ENCODE data around the gene DAZL. TPM values are rescaled to one million over a fixed set of nuclear protein-coding genes. Genes with fewer than 3 reads are reported as not detected.

Gene DAZL
- total RNA-seq, 2 donors from 2014 or later = not detected

GRCh38 chr3:16608816-16609215 is 3.6 kb upstream of the DAZL start:
- H3K4me3 Mint-ChIP-seq = no peak overlapping the region
- H3K27me3 Mint-ChIP-seq (ENCODE audit: low read depth) = peaks cover 6% of the 10 kb centered on the region
- H3K9me3 Mint-ChIP-seq = no peaks in the 10 kb centered on the region
- no peak for ATAC-seq (replicated peaks in 1 of 2)
- no peak overlapping the region for H3K27ac Mint-ChIP-seq
- H3K36me3 Mint-ChIP-seq (ENCODE audit: insufficient read depth in 2 of 2) = no peaks in the 10 kb centered on the region
- no peak for DNase-seq
- peaks cover 8% of the 10 kb centered on the region for H3K4me1 Mint-ChIP-seq (ENCODE audit: low read depth)

- peaks cover 8% of the 10 kb centered on the region for H3K4me1 Mint-ChIP-seq (ENCODE audit: low read depth)
- H3K27me3 Mint-ChIP-seq (ENCODE audit: low read depth) = peaks cover 6% of the 10 kb centered on the region
- H3K27ac Mint-ChIP-seq = no peak overlapping the region
- H3K9me3 Mint-ChIP-seq = no peaks in the 10 kb centered on the region
- no peaks in the 10 kb centered on the region for H3K36me3 Mint-ChIP-seq (ENCODE audit: insufficient read depth in 2 of 2)
- ATAC-seq (replicated peaks in 1 of 2) (no peak), DNase-seq (no peak)
- H3K4me3 Mint-ChIP-seq = no peak overlapping the region
Observed at GRCh38 chr3:16607718-16608117, 2.5 kb upstream of the DAZL start.

GRCh38 chr3:16606398-16606797 is 1.2 kb upstream of the DAZL start:
- Mint-ChIP-seq H3K36me3 (ENCODE audit: insufficient read depth in 2 of 2) (no peaks in the 10 kb centered on the region), H3K4me1 (ENCODE audit: low read depth) (peaks cover 8% of the 10 kb centered on the region), H3K27ac (no peak overlapping the region), H3K27me3 (ENCODE audit: low read depth) (peaks cover 10% of the 10 kb centered on the region), H3K9me3 (no peaks in the 10 kb centered on the region), H3K4me3 (no peak overlapping the region)
- ATAC-seq (replicated peaks in 1 of 2) (no peak), DNase-seq (no peak)

- no peaks in the 10 kb centered on the region for H3K9me3 Mint-ChIP-seq
Observed at GRCh38 chr3:16605966-16606365, 743 bp upstream of the DAZL start.

GRCh38 chr3:16604433-16604832 is 790 bp downstream of the DAZL start:
- H3K4me1 Mint-ChIP-seq (ENCODE audit: low read depth) = peaks cover 16% of the 10 kb centered on the region
- ATAC-seq (replicated peaks in 1 of 2) = no peak

More at GRCh38 chr3:16605966-16606365, 743 bp upstream of the DAZL start:
- Mint-ChIP-seq H3K4me1 (ENCODE audit: low read depth) (peaks cover 11% of the 10 kb centered on the region), H3K27ac (no peak overlapping the region), H3K27me3 (ENCODE audit: low read depth) (peaks cover 13% of the 10 kb centered on the region), H3K4me3 (no peak overlapping the region), H3K36me3 (ENCODE audit: insufficient read depth in 2 of 2) (no peaks in the 10 kb centered on the region)
- no peak for ATAC-seq (replicated peaks in 1 of 2)
- DNase-seq = no peak

GRCh38 chr3:16601537-16602005 is 3.7 kb downstream of the DAZL start:
- no peak for ATAC-seq (replicated peaks in 1 of 2)
- Mint-ChIP-seq H3K27me3 (ENCODE audit: low read depth) (peaks cover 42% of the 10 kb centered on the region), H3K4me1 (ENCODE audit: low read depth) (peaks cover 20% of the 10 kb centered on the region), H3K9me3 (no peaks in the 10 kb centered on the region), H3K27ac (no peak overlapping the region), H3K4me3 (no peak overlapping the region), H3K36me3 (ENCODE audit: insufficient read depth in 2 of 2) (no peaks in the 10 kb centered on the region)
- DNase-seq = no peak

More at GRCh38 chr3:16604433-16604832, 790 bp downstream of the DAZL start:
- Mint-ChIP-seq H3K9me3 (no peaks in the 10 kb centered on the region), H3K27me3 (ENCODE audit: low read depth) (peaks cover 23% of the 10 kb centered on the region), H3K36me3 (ENCODE audit: insufficient read depth in 2 of 2) (no peaks in the 10 kb centered on the region), H3K4me3 (no peak overlapping the region), H3K27ac (no peak overlapping the region)
- no peak for DNase-seq

- ATAC-seq (replicated peaks in 1 of 2) = no peak
Observed at GRCh38 chr3:16600780-16601536, 4.3 kb downstream of the DAZL start.

GRCh38 chr3:16599694-16600093 is 5.5 kb downstream of the DAZL start:
- DNase-seq (no peak), ATAC-seq (replicated peaks in 1 of 2) (no peak)
- Mint-ChIP-seq H3K9me3 (no peaks in the 10 kb centered on the region), H3K27me3 (ENCODE audit: low read depth) (peaks cover 45% of the 10 kb centered on the region), H3K36me3 (ENCODE audit: insufficient read depth in 2 of 2) (no peaks in the 10 kb centered on the region), H3K4me1 (ENCODE audit: low read depth) (peaks cover 29% of the 10 kb centered on the region), H3K27ac (no peak overlapping the region), H3K4me3 (no peak overlapping the region)

More at GRCh38 chr3:16600780-16601536, 4.3 kb downstream of the DAZL start:
- Mint-ChIP-seq H3K27me3 (ENCODE audit: low read depth) (peaks cover 42% of the 10 kb centered on the region), H3K4me3 (no peak overlapping the region), H3K36me3 (ENCODE audit: insufficient read depth in 2 of 2) (no peaks in the 10 kb centered on the region), H3K4me1 (ENCODE audit: low read depth) (peaks cover 26% of the 10 kb centered on the region), H3K9me3 (no peaks in the 10 kb centered on the region), H3K27ac (no peak overlapping the region)
- DNase-seq = peak; percentile 75 to 77

- Mint-ChIP-seq H3K9me3 (no peaks in the 10 kb centered on the region), H3K27ac (peak overlapping the region; percentile 75), H3K4me3 (peak overlapping the region in 1 of 2 donors; percentile 82), H3K27me3 (ENCODE audit: low read depth) (peaks cover 48% of the 10 kb centered on the region), H3K36me3 (ENCODE audit: insufficient read depth in 2 of 2) (no peaks in the 10 kb centered on the region), H3K4me1 (ENCODE audit: low read depth) (peaks cover 29% of the 10 kb centered on the region)
- ATAC-seq (replicated peaks in 1 of 2) = peak; percentile 96 to 98
- peak; percentile 58 to 70 for DNase-seq
Observed at GRCh38 chr3:16596352-16597032, 8.7 kb downstream of the DAZL start.

GRCh38 chr3:16595778-16596177 is 9.4 kb downstream of the DAZL start:
- Mint-ChIP-seq H3K27me3 (ENCODE audit: low read depth) (peaks cover 50% of the 10 kb centered on the region), H3K4me1 (ENCODE audit: low read depth) (peaks cover 25% of the 10 kb centered on the region), H3K27ac (peak overlapping the region; percentile 75), H3K4me3 (peak overlapping the region; percentile 16 to 82), H3K36me3 (ENCODE audit: insufficient read depth in 2 of 2) (no peaks in the 10 kb centered on the region), H3K9me3 (no peaks in the 10 kb centered on the region)
- no peak for DNase-seq
- peak; percentile 29 to 44 for ATAC-seq (replicated peaks in 1 of 2)

GRCh38 chr3:16589867-16590624 is 15.2 kb downstream of the DAZL start:
- Mint-ChIP-seq H3K27ac (peak overlapping the region; percentile 68), H3K4me3 (peak overlapping the region in 1 of 2 donors; percentile 49), H3K27me3 (ENCODE audit: low read depth) (peaks cover 31% of the 10 kb centered on the region), H3K9me3 (no peaks in the 10 kb centered on the region), H3K36me3 (ENCODE audit: insufficient read depth in 2 of 2) (no peaks in the 10 kb centered on the region), H3K4me1 (ENCODE audit: low read depth) (peaks cover 18% of the 10 kb centered on the region)
- peak; percentile 8 to 26 for DNase-seq
- peak; percentile 98 for ATAC-seq (replicated peaks in 1 of 2)

- ATAC-seq (replicated peaks in 1 of 2) (no peak), DNase-seq (no peak)
- Mint-ChIP-seq H3K36me3 (ENCODE audit: insufficient read depth in 2 of 2) (no peaks in the 10 kb centered on the region), H3K27ac (no peak overlapping the region), H3K27me3 (ENCODE audit: low read depth) (peaks cover 24% of the 10 kb centered on the region), H3K9me3 (no peaks in the 10 kb centered on the region), H3K4me3 (no peak overlapping the region), H3K4me1 (ENCODE audit: low read depth) (peaks cover 18% of the 10 kb centered on the region)
Observed at GRCh38 chr3:16589120-16589519, 16.1 kb downstream of the DAZL start.

GRCh38 chr3:16587681-16588060 is 17.6 kb downstream of the DAZL start:
- Mint-ChIP-seq H3K4me1 (ENCODE audit: low read depth) (peaks cover 18% of the 10 kb centered on the region), H3K36me3 (ENCODE audit: insufficient read depth in 2 of 2) (no peaks in the 10 kb centered on the region), H3K9me3 (no peaks in the 10 kb centered on the region), H3K27ac (no peak overlapping the region), H3K27me3 (ENCODE audit: low read depth) (peaks cover 24% of the 10 kb centered on the region), H3K4me3 (no peak overlapping the region)
- no peak for DNase-seq
- ATAC-seq (replicated peaks in 1 of 2) = no peak

All from activated T-cell treated with anti-CD3 and anti-CD28 coated beads, Interleukin-2, amount 50 U/mL, for 72 hours (primary cell).